Adipocyte (in vitro differentiated cells): ENCODE measurements around the gene SORCS1.
A peak's percentile ranks its signal among the peaks of the same experiment; 100 is the strongest.

Source experiments
- DNase-seq: peaks from one replicate; pipeline ENCODE4 v3.0.0-alpha.2; 2015; ENCODE audit warnings: low read depth
- H3K27me3 ChIP-seq: replicated peaks from 2 replicates; pipeline ENCODE4 v1.7.0; 2013; ENCODE audit warnings: mild to moderate bottlenecking, low read length, moderate library complexity; ENCODE audit not compliant: control insufficient read depth, insufficient read depth
- H3K36me3 ChIP-seq: 2 replicates; pipeline ENCODE4 v1.7.0; 2013; ENCODE audit warnings: low read length, mild to moderate bottlenecking, moderate library complexity; ENCODE audit not compliant: control insufficient read depth, insufficient read depth, severe bottlenecking
- H3K4me1 ChIP-seq: 2 replicates; pipeline ENCODE4 v1.7.0; 2013; ENCODE audit warnings: mild to moderate bottlenecking, low read length, moderate library complexity; ENCODE audit not compliant: control insufficient read depth, insufficient read depth
- H3K4me3 ChIP-seq: 2 replicates; pipeline ENCODE4 v1.7.0; 2013; ENCODE audit warnings: mild to moderate bottlenecking, low read length, moderate library complexity
- H3K9ac ChIP-seq: 2 replicates; pipeline ENCODE4 v1.7.0; 2013; ENCODE audit warnings: mild to moderate bottlenecking, low read length, moderate library complexity
- H3K9me3 ChIP-seq: 2 replicates; pipeline ENCODE4 v1.7.0; 2013; ENCODE audit warnings: mild to moderate bottlenecking, low read length, moderate library complexity; ENCODE audit not compliant: control insufficient read depth

Gene SORCS1

GRCh38 chr10:106682175-106682574 lies 482.3 kb downstream of the SORCS1 start:
- Histone ChIP-seq H3K27me3 (no peaks in the 10 kb centered on the region), H3K9me3 (no peaks in the 10 kb centered on the region), H3K9ac (no peak overlapping the region), H3K4me3 (no peak overlapping the region), H3K4me1 (no peaks in the 10 kb centered on the region), H3K36me3 (no peaks in the 10 kb centered on the region)
- peak; percentile 80 for DNase-seq

GRCh38 chr10:106680061-106680460 lies 484.4 kb downstream of the SORCS1 start:
- H3K36me3 ChIP-seq, result no peaks in the 10 kb centered on the region
- no peak overlapping the region for H3K9ac ChIP-seq
- no peak overlapping the region for H3K4me3 ChIP-seq
- no peaks in the 10 kb centered on the region for H3K4me1 ChIP-seq
- DNase-seq, result peak; percentile 46
- H3K9me3 ChIP-seq, result peaks cover 3% of the 10 kb centered on the region
- peaks cover 2% of the 10 kb centered on the region for H3K27me3 ChIP-seq

GRCh38 chr10:106679314-106679713 lies 485.2 kb downstream of the SORCS1 start:
- no peak for DNase-seq
- peaks cover 3% of the 10 kb centered on the region for H3K9me3 ChIP-seq
- no peak overlapping the region for H3K4me3 ChIP-seq
- no peak overlapping the region for H3K9ac ChIP-seq
- no peaks in the 10 kb centered on the region for H3K4me1 ChIP-seq
- H3K27me3 ChIP-seq, result peaks cover 2% of the 10 kb centered on the region
- no peaks in the 10 kb centered on the region for H3K36me3 ChIP-seq

- no peaks in the 10 kb centered on the region for H3K36me3 ChIP-seq
- H3K4me1 ChIP-seq, result no peaks in the 10 kb centered on the region
- H3K9me3 ChIP-seq, result peaks cover 3% of the 10 kb centered on the region
- H3K4me3 ChIP-seq, result no peak overlapping the region
- H3K9ac ChIP-seq, result no peak overlapping the region
- H3K27me3 ChIP-seq, result peaks cover 6% of the 10 kb centered on the region
- no peak for DNase-seq
Observed at GRCh38 chr10:106672517-106673175, 491.9 kb downstream of the SORCS1 start.

- H3K9me3 ChIP-seq, result peaks cover 4% of the 10 kb centered on the region
- no peaks in the 10 kb centered on the region for H3K36me3 ChIP-seq
- no peaks in the 10 kb centered on the region for H3K4me1 ChIP-seq
- DNase-seq, result no peak
- H3K27me3 ChIP-seq, result peaks cover 6% of the 10 kb centered on the region
- no peak overlapping the region for H3K4me3 ChIP-seq
- no peak overlapping the region for H3K9ac ChIP-seq
Observed at GRCh38 chr10:106661767-106662140, 502.8 kb downstream of the SORCS1 start.

GRCh38 chr10:106661133-106661766 lies 503.3 kb downstream of the SORCS1 start:
- Histone ChIP-seq H3K27me3 (peaks cover 7% of the 10 kb centered on the region), H3K9me3 (peaks cover 4% of the 10 kb centered on the region), H3K9ac (no peak overlapping the region), H3K4me3 (no peak overlapping the region), H3K36me3 (no peaks in the 10 kb centered on the region), H3K4me1 (no peaks in the 10 kb centered on the region)
- DNase-seq, result no peak

- H3K9ac ChIP-seq, result no peak overlapping the region
- no peak for DNase-seq
- H3K9me3 ChIP-seq, result peaks cover 4% of the 10 kb centered on the region
- H3K27me3 ChIP-seq, result peaks cover 7% of the 10 kb centered on the region
- H3K4me3 ChIP-seq, result no peak overlapping the region
- no peaks in the 10 kb centered on the region for H3K36me3 ChIP-seq
- no peaks in the 10 kb centered on the region for H3K4me1 ChIP-seq
Observed at GRCh38 chr10:106660550-106660949, 504.0 kb downstream of the SORCS1 start.

- H3K4me1 ChIP-seq, result no peaks in the 10 kb centered on the region
- DNase-seq, result no peak
Observed at GRCh38 chr10:106655636-106656035, 508.9 kb downstream of the SORCS1 start.

GRCh38 chr10:106655165-106655564 lies 509.3 kb downstream of the SORCS1 start:
- Histone ChIP-seq H3K4me1 (no peaks in the 10 kb centered on the region), H3K4me3 (no peak overlapping the region), H3K36me3 (no peaks in the 10 kb centered on the region), H3K9ac (no peak overlapping the region), H3K27me3 (peaks cover 7% of the 10 kb centered on the region), H3K9me3 (no peaks in the 10 kb centered on the region)
- no peak for DNase-seq

More at GRCh38 chr10:106655636-106656035, 508.9 kb downstream of the SORCS1 start:
- peaks cover 7% of the 10 kb centered on the region for H3K27me3 ChIP-seq
- H3K36me3 ChIP-seq, result no peaks in the 10 kb centered on the region
- H3K4me3 ChIP-seq, result no peak overlapping the region
- H3K9ac ChIP-seq, result no peak overlapping the region
- H3K9me3 ChIP-seq, result no peaks in the 10 kb centered on the region

GRCh38 chr10:106652279-106652678 lies 512.2 kb downstream of the SORCS1 start:
- Histone ChIP-seq H3K9ac (no peak overlapping the region), H3K36me3 (no peaks in the 10 kb centered on the region), H3K9me3 (no peaks in the 10 kb centered on the region), H3K4me1 (no peaks in the 10 kb centered on the region), H3K4me3 (no peak overlapping the region), H3K27me3 (peaks cover 4% of the 10 kb centered on the region)
- no peak for DNase-seq

GRCh38 chr10:106648534-106649481 lies 515.7 kb downstream of the SORCS1 start:
- Histone ChIP-seq H3K4me3 (no peak overlapping the region), H3K9me3 (no peaks in the 10 kb centered on the region), H3K27me3 (no peaks in the 10 kb centered on the region), H3K36me3 (no peaks in the 10 kb centered on the region), H3K9ac (no peak overlapping the region), H3K4me1 (no peaks in the 10 kb centered on the region)
- no peak for DNase-seq
